Stimulated activated naive CD8-positive, alpha-beta T cell treated with anti-CD3 and anti-CD28 coated beads, Interleukin-15, amount 100 ng/mL, for 72 hours (primary cell): Measurements from ENCODE around the gene HTR4.

Source experiments
- ATAC-seq: fragments of 150-1000 bp; cut with Tn5 transposase; 2 replicates; pipeline ENCODE4 v1.10.0; 2021; ENCODE audit warnings: mild to moderate bottlenecking, moderate library complexity
- DNase-seq, 2 donors: peaks; one replicate each; pipeline ENCODE4 v3.0.0; 2021 to 2022
- H3K27ac Mint-ChIP-seq, 2 donors: one replicate each; pipeline ENCODE4 v1.8.0; 2022; ENCODE audit warnings: mild to moderate bottlenecking in 2 of 2, mixed read lengths in 2 of 2, moderate library complexity in 2 of 2
- H3K27me3 Mint-ChIP-seq: one replicate; pipeline ENCODE4 v1.8.0; 2022; ENCODE audit warnings: mixed read lengths
- H3K4me1 Mint-ChIP-seq: one replicate; pipeline ENCODE4 v1.8.0; 2022; ENCODE audit warnings: mild to moderate bottlenecking, mixed read lengths
- H3K4me3 Mint-ChIP-seq, 2 donors: one replicate each; pipeline ENCODE4 v1.8.0; 2022; ENCODE audit warnings: mild to moderate bottlenecking in 2 of 2, mixed read lengths in 2 of 2, moderate library complexity in 1 of 2
- H3K9me3 Mint-ChIP-seq, 2 donors: one replicate each; pipeline ENCODE4 v1.8.0; 2022; ENCODE audit warnings: mixed read lengths in 2 of 2

HTR4 gene

DNA sequence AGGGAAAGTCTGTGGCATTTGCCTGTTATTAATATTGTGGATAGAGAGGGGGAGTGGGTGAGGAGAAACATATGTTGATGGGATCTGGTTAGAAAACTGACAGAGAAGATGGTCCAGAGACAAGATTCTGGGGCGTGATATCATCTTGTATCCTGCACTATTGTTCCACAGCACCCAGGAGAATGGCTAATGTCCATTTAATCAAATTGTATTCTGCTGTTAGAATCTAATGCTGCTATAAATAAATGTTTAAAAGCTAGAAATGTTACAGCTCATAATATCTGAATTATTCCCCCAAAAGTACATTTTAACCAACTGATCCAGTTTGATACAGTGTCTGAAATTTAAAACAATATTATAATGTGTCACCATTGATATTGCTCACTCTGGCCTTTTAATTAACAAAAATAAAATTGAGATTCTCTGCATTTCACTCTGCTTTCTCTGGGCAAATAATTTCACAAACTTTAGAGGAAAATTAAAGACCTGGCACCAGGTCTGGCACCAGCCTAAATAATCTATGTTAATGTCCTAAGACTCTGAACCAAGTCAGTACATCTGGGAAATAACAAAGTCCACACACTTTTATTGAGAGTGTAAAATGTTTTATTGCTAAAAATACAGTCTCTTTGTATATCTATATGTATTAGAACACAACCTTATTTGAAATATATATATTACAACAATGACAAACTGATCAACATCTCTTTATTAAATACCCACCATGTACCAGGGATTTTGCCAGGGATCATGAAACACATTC, 18.8 kb downstream of the HTR4 start:
- DNase-seq (no peak), ATAC-seq (no peak)
- H3K27me3 Mint-ChIP-seq, result peaks cover 27% of the 10 kb centered on the region
- no peaks in the 10 kb centered on the region for H3K9me3 Mint-ChIP-seq
- H3K4me1 Mint-ChIP-seq, result peaks cover 8% of the 10 kb centered on the region
- H3K4me3 Mint-ChIP-seq, result no peak overlapping the region
- H3K27ac Mint-ChIP-seq, result no peak overlapping the region

DNA sequence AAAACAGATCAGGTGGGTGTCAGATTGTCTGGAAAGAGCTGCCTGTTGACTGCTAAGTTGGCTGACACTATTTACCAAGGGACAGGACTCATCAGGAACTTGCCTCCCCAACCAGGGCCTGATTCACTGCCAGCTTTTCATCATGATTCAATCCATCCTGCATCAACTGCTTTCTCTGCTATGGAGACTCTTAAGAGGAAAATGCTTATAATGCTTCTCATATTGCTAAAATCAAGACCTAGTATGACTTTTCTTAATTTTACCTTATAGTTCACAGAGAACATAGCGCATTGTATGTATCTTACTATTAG, 21.3 kb downstream of the HTR4 start:
- H3K27me3 Mint-ChIP-seq, result peaks cover 19% of the 10 kb centered on the region
- H3K27ac Mint-ChIP-seq, result no peak overlapping the region
- H3K4me1 Mint-ChIP-seq, result peaks cover 8% of the 10 kb centered on the region
- DNase-seq (no peak), ATAC-seq (no peak)
- H3K4me3 Mint-ChIP-seq, result no peak overlapping the region
- no peaks in the 10 kb centered on the region for H3K9me3 Mint-ChIP-seq

DNA sequence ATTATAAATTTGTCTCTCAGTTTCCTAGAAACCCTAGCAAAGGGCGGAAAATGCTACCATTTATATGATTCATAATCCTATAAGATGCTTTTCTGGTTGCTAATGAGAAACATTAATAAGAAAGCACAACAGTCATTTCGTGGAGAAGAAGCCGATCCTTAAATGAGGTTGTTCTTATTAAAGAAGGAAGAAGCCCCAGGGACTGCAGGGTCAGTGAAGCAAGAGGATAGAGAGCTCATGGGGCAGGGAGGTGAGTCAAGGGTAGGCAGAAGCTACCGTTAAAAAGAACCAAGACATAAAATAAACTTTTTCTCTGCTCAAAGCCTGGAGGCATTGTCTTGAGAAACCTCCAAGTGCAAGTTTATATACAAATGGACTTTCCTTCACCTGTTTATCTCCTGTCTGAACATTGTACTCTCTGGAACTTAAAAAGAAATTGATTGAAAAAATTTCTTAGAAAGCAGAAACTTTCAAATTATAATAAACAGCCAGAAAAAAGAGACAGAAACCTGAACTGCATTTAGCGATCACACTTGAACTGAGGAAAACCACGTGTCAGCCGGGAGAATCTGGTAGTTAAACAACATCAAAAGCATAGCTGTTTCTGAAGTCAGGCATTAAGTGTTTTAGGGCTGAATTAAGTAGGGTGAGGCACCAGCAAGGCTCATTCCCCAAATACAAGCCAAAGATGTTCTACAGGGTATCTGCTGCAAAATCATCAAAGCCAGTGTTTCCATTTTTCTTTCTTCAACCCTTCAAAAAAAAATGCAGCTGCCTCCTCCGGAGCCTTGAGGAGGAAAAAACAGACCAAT, 21.9 kb downstream of the HTR4 start:
- no peak overlapping the region for H3K4me3 Mint-ChIP-seq
- DNase-seq (no peak), ATAC-seq (no peak)
- H3K9me3 Mint-ChIP-seq, result no peaks in the 10 kb centered on the region
- H3K27ac Mint-ChIP-seq, result peak overlapping the region in 1 of 2 donors; percentile 67
- peaks cover 13% of the 10 kb centered on the region for H3K27me3 Mint-ChIP-seq
- H3K4me1 Mint-ChIP-seq, result peaks cover 8% of the 10 kb centered on the region

GRCh38 chr5:148626986-148627385, 27.3 kb downstream of the HTR4 start:
- DNase-seq (no peak), ATAC-seq (no peak)
- Mint-ChIP-seq H3K4me1 (no peaks in the 10 kb centered on the region), H3K27ac (no peak overlapping the region), H3K27me3 (peaks cover 21% of the 10 kb centered on the region), H3K4me3 (no peak overlapping the region), H3K9me3 (no peaks in the 10 kb centered on the region)

GRCh38 chr5:148626081-148626613, 28.2 kb downstream of the HTR4 start:
- ATAC-seq, result no peak
- Mint-ChIP-seq H3K4me3 (no peak overlapping the region), H3K9me3 (no peaks in the 10 kb centered on the region), H3K27me3 (peaks cover 22% of the 10 kb centered on the region), H3K4me1 (peaks cover 4% of the 10 kb centered on the region), H3K27ac (no peak overlapping the region)
- no peak for DNase-seq

DNA sequence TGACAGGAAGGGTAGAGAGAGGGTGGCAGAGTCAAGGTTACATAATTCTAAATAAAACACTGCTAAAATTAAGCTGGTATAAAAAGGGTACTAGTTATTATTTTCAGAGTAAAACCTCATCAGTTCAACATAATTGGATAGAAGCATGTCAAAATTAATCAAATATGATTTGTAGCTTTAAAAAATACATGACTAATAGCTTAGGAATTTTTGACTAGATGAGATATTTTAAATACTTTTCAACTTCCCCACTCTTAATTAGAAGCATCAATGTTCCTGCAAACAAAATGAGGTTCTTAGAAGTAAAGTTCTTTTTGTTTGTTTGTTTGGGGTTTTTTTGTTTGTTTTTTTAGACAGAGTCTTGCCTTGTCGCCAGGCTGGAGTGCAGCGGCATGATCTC, 29.1 kb downstream of the HTR4 start:
- ATAC-seq (no peak), DNase-seq (no peak)
- H3K4me1 Mint-ChIP-seq, result peaks cover 13% of the 10 kb centered on the region
- no peak overlapping the region for H3K4me3 Mint-ChIP-seq
- no peak overlapping the region for H3K27ac Mint-ChIP-seq
- H3K27me3 Mint-ChIP-seq, result peaks cover 22% of the 10 kb centered on the region
- H3K9me3 Mint-ChIP-seq, result no peaks in the 10 kb centered on the region

DNA sequence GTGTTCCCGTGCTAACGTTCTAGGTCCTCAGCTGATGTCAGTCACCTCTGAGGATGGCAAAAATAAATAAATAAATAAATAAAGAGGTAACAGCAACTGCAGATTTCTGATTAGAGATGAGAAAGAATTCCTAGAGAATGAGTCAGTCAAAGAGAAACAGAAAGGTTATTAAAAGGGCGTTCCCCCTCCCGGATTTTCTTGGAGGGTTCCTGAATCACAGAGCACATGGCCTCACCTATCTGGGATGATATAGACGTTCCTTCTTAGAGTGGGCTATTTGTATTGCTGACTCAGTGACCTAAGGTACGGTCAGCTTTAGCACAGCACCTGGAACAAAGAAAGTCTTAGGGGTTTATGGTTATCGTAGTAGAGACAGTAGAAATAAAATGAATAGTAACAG, 30.6 kb downstream of the HTR4 start:
- ATAC-seq, result no peak
- peaks cover 23% of the 10 kb centered on the region for H3K4me1 Mint-ChIP-seq
- DNase-seq, result no peak
- no peaks in the 10 kb centered on the region for H3K9me3 Mint-ChIP-seq
- no peak overlapping the region for H3K4me3 Mint-ChIP-seq
- no peak overlapping the region for H3K27ac Mint-ChIP-seq
- H3K27me3 Mint-ChIP-seq, result peaks cover 16% of the 10 kb centered on the region

- H3K4me1 Mint-ChIP-seq, result peaks cover 23% of the 10 kb centered on the region
- ATAC-seq (no peak), DNase-seq (no peak)
- no peak overlapping the region for H3K27ac Mint-ChIP-seq
- H3K27me3 Mint-ChIP-seq, result peaks cover 21% of the 10 kb centered on the region
- no peaks in the 10 kb centered on the region for H3K9me3 Mint-ChIP-seq
- H3K4me3 Mint-ChIP-seq, result no peak overlapping the region
Observed at GRCh38 chr5:148623101-148623500, 31.2 kb downstream of the HTR4 start.

- ATAC-seq, result peak; percentile 97
- DNase-seq, result peak; percentile 11 to 26
- H3K9me3 Mint-ChIP-seq, result no peaks in the 10 kb centered on the region
- H3K4me3 Mint-ChIP-seq, result no peak overlapping the region
- peaks cover 23% of the 10 kb centered on the region for H3K4me1 Mint-ChIP-seq
- H3K27ac Mint-ChIP-seq, result no peak overlapping the region
- H3K27me3 Mint-ChIP-seq, result peaks cover 23% of the 10 kb centered on the region
Observed at GRCh38 chr5:148620696-148621095, 33.6 kb downstream of the HTR4 start.

- H3K27ac Mint-ChIP-seq, result no peak overlapping the region
- ATAC-seq (no peak), DNase-seq (no peak)
- H3K27me3 Mint-ChIP-seq, result peaks cover 23% of the 10 kb centered on the region
- H3K4me3 Mint-ChIP-seq, result peak overlapping the region in 1 of 2 donors; percentile 44
- peaks cover 23% of the 10 kb centered on the region for H3K4me1 Mint-ChIP-seq
- no peaks in the 10 kb centered on the region for H3K9me3 Mint-ChIP-seq
Observed at GRCh38 chr5:148620091-148620490, 34.2 kb downstream of the HTR4 start.

- no peak for ATAC-seq
- Mint-ChIP-seq H3K4me3 (no peak overlapping the region), H3K9me3 (no peaks in the 10 kb centered on the region)
Observed at GRCh38 chr5:148619484-148619883, 34.8 kb downstream of the HTR4 start.

DNA sequence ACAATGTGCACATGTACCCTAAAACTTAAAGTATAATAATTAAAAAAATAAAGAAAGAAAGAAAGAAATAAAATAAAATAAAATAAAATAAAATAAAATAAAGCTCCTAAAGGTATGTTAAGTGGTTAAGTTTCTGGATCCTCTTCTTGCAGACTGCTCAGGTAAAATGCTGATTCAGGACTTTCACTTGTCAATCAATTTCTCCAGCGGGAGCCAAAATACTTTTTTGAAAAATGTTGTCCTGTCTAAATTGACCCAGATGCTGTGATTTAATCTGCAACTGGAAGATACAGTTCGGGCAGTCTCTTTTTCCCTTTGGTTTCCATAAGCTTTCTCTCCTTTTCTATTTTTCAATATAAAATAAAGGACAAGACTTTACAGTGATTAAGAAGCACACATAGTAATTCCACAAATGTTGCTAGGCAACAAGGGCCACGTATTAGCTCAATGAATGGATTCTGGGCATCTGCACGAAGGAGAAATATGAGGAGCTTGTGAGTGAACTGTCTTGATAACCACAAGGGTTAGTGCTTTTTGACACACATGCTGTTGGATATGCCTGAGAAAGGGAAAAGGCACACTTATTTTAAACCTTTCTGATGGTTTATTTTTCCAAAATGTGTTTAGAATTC, 38.6 kb downstream of the HTR4 start:
- DNase-seq (no peak), ATAC-seq (no peak)
- H3K27ac Mint-ChIP-seq, result no peak overlapping the region
- no peaks in the 10 kb centered on the region for H3K9me3 Mint-ChIP-seq
- H3K4me3 Mint-ChIP-seq, result no peak overlapping the region
- peaks cover 15% of the 10 kb centered on the region for H3K4me1 Mint-ChIP-seq
- peaks cover 8% of the 10 kb centered on the region for H3K27me3 Mint-ChIP-seq

More at GRCh38 chr5:148619484-148619883, 34.8 kb downstream of the HTR4 start:
- DNase-seq, result no peak
- peaks cover 23% of the 10 kb centered on the region for H3K27me3 Mint-ChIP-seq
- peaks cover 23% of the 10 kb centered on the region for H3K4me1 Mint-ChIP-seq
- no peak overlapping the region for H3K27ac Mint-ChIP-seq

DNA sequence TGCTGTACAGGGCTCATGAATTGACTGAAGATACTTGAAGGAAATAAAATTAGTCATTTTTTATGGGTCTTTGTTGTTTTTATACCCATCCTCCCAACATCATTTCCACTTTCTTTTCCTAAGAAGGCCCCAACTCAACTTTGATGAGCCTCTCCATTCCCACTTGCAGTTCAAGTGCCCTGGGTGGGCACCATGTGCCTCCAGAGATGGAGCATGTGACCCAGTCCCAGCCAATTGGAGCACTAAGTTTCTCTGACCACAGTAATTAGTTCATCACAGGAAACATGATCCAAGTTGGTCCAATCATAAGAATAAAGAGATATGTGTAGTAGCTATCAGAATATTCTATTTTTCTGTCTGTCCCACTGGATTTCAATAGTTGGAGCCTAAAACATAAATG, 46.9 kb downstream of the HTR4 start:
- H3K27me3 Mint-ChIP-seq, result no peaks in the 10 kb centered on the region
- H3K4me3 Mint-ChIP-seq, result no peak overlapping the region
- H3K9me3 Mint-ChIP-seq, result no peaks in the 10 kb centered on the region
- DNase-seq, result no peak
- no peak for ATAC-seq
- H3K27ac Mint-ChIP-seq, result no peak overlapping the region
- H3K4me1 Mint-ChIP-seq, result no peaks in the 10 kb centered on the region

GRCh38 chr5:148606296-148606695, 48.0 kb downstream of the HTR4 start:
- Mint-ChIP-seq H3K4me3 (no peak overlapping the region), H3K27me3 (no peaks in the 10 kb centered on the region), H3K4me1 (no peaks in the 10 kb centered on the region), H3K9me3 (no peaks in the 10 kb centered on the region), H3K27ac (no peak overlapping the region)
- no peak for DNase-seq
- no peak for ATAC-seq

DNA sequence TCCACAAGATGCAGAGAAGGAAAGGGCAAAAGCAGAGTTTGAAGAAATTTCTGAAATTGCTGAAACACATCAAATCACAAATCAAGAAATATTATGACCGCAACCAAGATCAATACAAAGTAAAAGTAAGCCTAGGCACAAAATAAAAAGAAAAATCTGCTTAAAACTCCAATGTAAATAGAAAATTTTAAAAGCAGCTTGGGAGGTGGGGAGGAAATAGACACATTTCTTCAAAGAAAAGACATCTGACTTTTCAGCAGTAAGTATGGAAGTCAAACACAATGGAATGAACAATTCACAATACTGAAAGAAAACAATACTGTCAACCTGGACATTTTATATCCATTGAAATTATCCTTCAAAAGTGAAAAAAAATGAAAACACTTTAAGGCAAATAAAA, 55.1 kb downstream of the HTR4 start:
- ATAC-seq, result no peak
- Mint-ChIP-seq H3K4me1 (no peaks in the 10 kb centered on the region), H3K9me3 (peaks cover 15 to 17% of the 10 kb centered on the region in 2 donors), H3K27me3 (no peaks in the 10 kb centered on the region), H3K4me3 (no peak overlapping the region), H3K27ac (no peak overlapping the region)
- DNase-seq, result no peak

DNA sequence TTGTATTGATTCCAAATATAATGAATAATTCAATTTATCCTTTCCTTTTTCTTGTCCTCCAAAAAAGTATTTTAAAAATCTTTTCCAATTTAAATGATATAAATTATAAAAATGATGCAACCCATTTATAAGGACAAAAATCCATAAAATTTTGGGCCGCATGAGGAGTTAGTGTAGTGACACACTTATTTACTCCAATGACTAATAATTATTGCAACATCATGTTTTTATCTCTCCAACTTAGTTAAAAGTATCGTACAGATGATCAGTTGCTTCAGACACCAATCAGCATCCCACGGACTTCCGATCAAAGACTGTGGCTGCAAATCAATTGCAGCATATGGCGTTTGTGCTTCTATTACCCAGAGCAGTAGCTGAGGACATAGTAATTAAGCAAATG, 58.6 kb downstream of the HTR4 start:
- no peak for DNase-seq
- Mint-ChIP-seq H3K4me3 (no peak overlapping the region), H3K4me1 (no peaks in the 10 kb centered on the region), H3K9me3 (peaks cover 15 to 17% of the 10 kb centered on the region in 2 donors), H3K27ac (no peak overlapping the region), H3K27me3 (no peaks in the 10 kb centered on the region)
- ATAC-seq, result no peak
